Upper lobe of right lung (tissue), 1 donor: ENCODE results near the gene SLC38A8. TPM values are rescaled to one million over a fixed set of nuclear protein-coding genes. Genes with fewer than 3 reads are reported as not detected.

Source experiments
- ATAC-seq: fragments of 200-7000 bp; cut with Tn5 transposase; one replicate; pipeline ENCODE4 v1.9.1; 2020; ENCODE audit warnings: mild to moderate bottlenecking, moderate library complexity
- DNase-seq: peaks from one replicate; pipeline ENCODE4 v3.0.0-alpha.2; 2020
- H3K27ac ChIP-seq: fragments of 200-600 bp; one replicate; pipeline ENCODE4 v1.8.0; 2022
- H3K27me3 ChIP-seq: fragments of 200-600 bp; one replicate; pipeline ENCODE4 v1.8.0; 2022; ENCODE audit warnings: mild to moderate bottlenecking
- H3K36me3 ChIP-seq: fragments of 200-600 bp; one replicate; pipeline ENCODE4 v1.8.0; 2022
- H3K4me1 ChIP-seq: fragments of 200-600 bp; one replicate; pipeline ENCODE4 v1.8.0; 2022
- H3K4me3 ChIP-seq: fragments of 200-600 bp; one replicate; pipeline ENCODE4 v1.8.0; 2022; ENCODE audit warnings: mild to moderate bottlenecking
- H3K9me3 ChIP-seq: fragments of 200-600 bp; one replicate; pipeline ENCODE4 v1.8.0; 2022
- CTCF ChIP-seq: fragments of 200-600 bp; IDR thresholded peaks from one replicate; pipeline ENCODE4 v1.8.0; 2022; ENCODE audit warnings: antibody characterized with exemption
- intact Hi-C: fragments of 100-400 bp; cut with DNase I; formaldehyde crosslinking; loops from one replicate; pipeline ENCODE4 v1.11.0; 2022
- total RNA-seq: library from RNA; stranded (reverse); fragmentation: NEBNext Ultra II Directional; extraction: Animal tissue kit (Norgen Biotek cat#: 25700); gene quantifications from one replicate; pipeline ENCODE4 v1.2.1, GENCODE V29; 2021
- donor health status: DM: no; HTN: yes; CAD: no; lungs with severe emphysema.

SLC38A8 gene
- total RNA-seq, 1 donor from 2014 or later, result not detected

GRCh38 chr16:83996481-83997252 is 45.9 kb downstream of the SLC38A8 start:
- Histone ChIP-seq H3K4me3 (no peak overlapping the region), H3K9me3 (no peaks in the 10 kb centered on the region), H3K27me3 (peaks cover 23% of the 10 kb centered on the region), H3K36me3 (no peaks in the 10 kb centered on the region), H3K4me1 (no peaks in the 10 kb centered on the region), H3K27ac (no peak overlapping the region)
- DNase-seq (no peak), ATAC-seq (no peak)
- no peak for TF ChIP-seq CTCF
- intact Hi-C loops, result no loop called here

DNA sequence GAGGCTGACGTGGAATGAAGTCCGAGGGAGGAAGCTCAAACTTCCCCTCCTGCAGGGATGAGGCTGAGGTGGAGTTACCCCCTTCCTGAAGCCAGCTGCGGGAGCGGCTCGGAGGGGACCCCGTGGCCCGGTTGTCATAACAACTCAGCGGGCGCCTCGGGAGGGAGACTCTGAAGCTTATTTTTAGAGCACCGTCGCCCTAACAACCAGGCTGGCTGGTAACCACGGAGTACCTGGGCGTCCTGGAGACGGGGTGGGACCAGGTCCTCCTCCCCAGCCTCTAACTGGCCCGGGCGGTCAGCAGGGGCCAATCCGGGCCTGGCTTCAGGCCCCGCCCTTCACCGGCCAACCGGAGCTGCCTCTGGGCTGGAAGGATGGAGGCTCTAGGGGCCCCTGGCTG is 46.8 kb downstream of the SLC38A8 start:
- Histone ChIP-seq H3K4me3 (no peak overlapping the region), H3K27me3 (peaks cover 23% of the 10 kb centered on the region), H3K36me3 (no peaks in the 10 kb centered on the region), H3K4me1 (no peaks in the 10 kb centered on the region), H3K9me3 (no peaks in the 10 kb centered on the region), H3K27ac (no peak overlapping the region)
- no peak for TF ChIP-seq CTCF
- ATAC-seq (peak; percentile 79), DNase-seq (no peak)
- intact Hi-C loops, result no loop called here

GRCh38 chr16:83994703-83995102 is 47.9 kb downstream of the SLC38A8 start:
- Histone ChIP-seq H3K9me3 (no peaks in the 10 kb centered on the region), H3K27ac (no peak overlapping the region), H3K4me3 (no peak overlapping the region), H3K4me1 (no peaks in the 10 kb centered on the region), H3K27me3 (peaks cover 21% of the 10 kb centered on the region), H3K36me3 (no peaks in the 10 kb centered on the region)
- intact Hi-C loops, result no loop called here
- DNase-seq, result no peak
- no peak for ATAC-seq
- TF ChIP-seq CTCF, result no peak

DNA sequence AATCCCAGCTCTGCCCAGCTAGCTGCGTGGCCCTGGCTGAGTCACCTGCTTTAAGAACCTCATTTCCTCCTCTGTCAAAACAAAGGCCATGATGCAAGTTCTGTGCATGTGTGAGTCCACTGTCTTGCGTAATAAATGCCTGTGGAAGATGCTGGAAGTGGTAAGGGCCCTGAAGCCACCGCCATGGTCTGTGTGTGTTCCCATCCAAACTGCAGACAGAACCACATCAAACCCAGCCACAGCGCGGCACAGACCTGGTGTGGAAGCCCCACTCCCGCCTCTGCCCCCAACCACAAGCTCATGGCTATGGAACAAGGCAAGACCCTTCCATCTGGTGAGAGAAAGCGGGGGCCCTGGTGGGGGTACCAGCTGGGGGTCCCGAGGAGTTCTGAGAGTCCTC is 48.5 kb downstream of the SLC38A8 start:
- H3K27me3 ChIP-seq, result peaks cover 15% of the 10 kb centered on the region
- DNase-seq, result peak; percentile 60

DNA sequence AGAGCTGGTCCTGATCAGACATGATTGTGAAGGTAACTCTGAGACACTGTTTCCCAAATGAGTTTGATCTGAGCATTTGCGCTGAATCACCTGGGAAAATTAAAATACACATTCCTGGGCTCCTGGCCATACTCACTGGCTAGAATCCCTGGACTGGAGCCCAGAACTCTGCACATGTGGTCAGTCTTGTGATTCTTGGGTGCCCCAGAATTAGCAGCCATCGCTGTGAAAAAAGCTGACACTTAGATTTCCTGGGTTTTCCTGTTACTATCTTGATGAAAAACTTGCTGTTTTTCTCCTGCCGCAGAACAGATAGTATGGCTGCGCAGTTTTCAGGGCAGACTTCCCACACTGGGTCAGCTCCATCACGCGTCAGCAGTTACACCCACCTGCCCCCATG is 50.0 kb downstream of the SLC38A8 start:
- Histone ChIP-seq H3K4me3 (no peak overlapping the region), H3K9me3 (no peaks in the 10 kb centered on the region), H3K27me3 (peaks cover 10% of the 10 kb centered on the region), H3K36me3 (no peaks in the 10 kb centered on the region), H3K27ac (no peak overlapping the region), H3K4me1 (no peaks in the 10 kb centered on the region)
- TF ChIP-seq CTCF, result no peak
- intact Hi-C loops, result no loop called here
- DNase-seq (no peak), ATAC-seq (no peak)

More for the DNA sequence above, 48.5 kb downstream of the SLC38A8 start:
- no peak for TF ChIP-seq CTCF
- ATAC-seq, result peak; percentile 42
- no peaks in the 10 kb centered on the region for H3K36me3 ChIP-seq
- no peak overlapping the region for H3K4me3 ChIP-seq
- no peaks in the 10 kb centered on the region for H3K9me3 ChIP-seq
- no peak overlapping the region for H3K27ac ChIP-seq
- H3K4me1 ChIP-seq, result no peaks in the 10 kb centered on the region
- intact Hi-C loops, result no loop called here
